Transverse colon (tissue), 4 donors: ENCODE results near the gene KIF16B. TPM values are rescaled to one million over a fixed set of nuclear protein-coding genes. Genes with fewer than 3 reads are reported as not detected.

Experiments
- DNase-seq: peaks from one replicate; pipeline ENCODE4 v3.0.0-alpha.2; 2019
- H3K27ac ChIP-seq, 4 donors: fragments of 200-600 bp; sonication (generic); 2 replicates each; pipeline ENCODE4 v1.5.1; 2016 to 2018; ENCODE audit warnings: inconsistent platforms in 4 of 4
- H3K27me3 ChIP-seq: fragments of 200-600 bp; sonication (generic); 2 replicates; pipeline ENCODE4 v1.5.1; 2017; ENCODE audit warnings: inconsistent platforms
- H3K36me3 ChIP-seq, 4 donors: fragments of 200-600 bp; sonication (generic); 2 replicates each; pipeline ENCODE4 v1.5.1; 2017 to 2019; ENCODE audit warnings: inconsistent platforms in 4 of 4
- H3K4me1 ChIP-seq, 4 donors: fragments of 200-600 bp; sonication (generic); 2 replicates each; pipeline ENCODE4 v1.5.1; 2017 to 2020; ENCODE audit warnings: inconsistent platforms in 4 of 4
- H3K4me3 ChIP-seq, 4 donors: fragments of 200-600 bp; sonication (generic); 1 replicate in 1 of 4; 2 replicates in 3 of 4; pipeline versions ENCODE4 v1.5.1 to v1.6.1; 2017 to 2019; ENCODE audit warnings: inconsistent platforms in 4 of 4
- H3K9me3 ChIP-seq, 2 donors: fragments of 200-600 bp; sonication (generic); 2 replicates each; pipeline ENCODE4 v1.5.1; 2017 to 2019; ENCODE audit warnings: inconsistent platforms in 2 of 2
- CTCF ChIP-seq, 5 experiments: fragments of 200-600 bp in 3 of 5; fragments of 450-650 bp in 2 of 5; sonication (generic) in 3 of 5; IDR thresholded peaks; 1 replicate in 2 of 5; 2 replicates in 3 of 5; pipeline ENCODE4 v1.5.1; 2016 to 2017; ENCODE audit warnings: antibody characterized with exemption in 5 of 5, inconsistent platforms in 3 of 5, mild to moderate bottlenecking in 2 of 5, moderate library complexity in 1 of 5
- EP300 ChIP-seq: sonication (generic); formaldehyde crosslinking; IDR thresholded peaks from one replicate; pipeline ENCODE4 v1.6.1; 2017; ENCODE audit warnings: antibody characterized with exemption, low read depth
- POLR2A ChIP-seq: fragments of 450-650 bp; IDR thresholded peaks from one replicate; pipeline ENCODE4 v1.6.1; 2016; ENCODE audit warnings: antibody characterized with exemption, mild to moderate bottlenecking, moderate library complexity
- POLR2AphosphoS5 ChIP-seq, 3 donors: sonication (generic); formaldehyde crosslinking; IDR thresholded peaks; one replicate each; pipeline ENCODE4 v1.6.1; 2016; ENCODE audit warnings: antibody characterized with exemption in 3 of 3
- WGBS, 2 donors: methylation state at CpG; one replicate each; pipeline ENCODE4 v1.1.5; 2018; ENCODE audit warnings: low coverage in 1 of 2; 5-methylcytosine and 5-hydroxymethylcytosine counted together
- in situ Hi-C, 4 donors: fragments of 200-750 bp; cut with MboI; loops; one replicate each; pipeline versions ENCODE4 v1.15.0 to v1.15.1; 2017; ENCODE audit warnings: low sequenced_read_pairs in 3 of 4, low pct_ligation_motif_present in 1 of 4, low pct_unique_long_range_greater_than_20kb in 1 of 4
- intact Hi-C: fragments of 100-400 bp; cut with DNase I; formaldehyde crosslinking; loops from one replicate; pipeline ENCODE4 v1.15.1; 2023; ENCODE audit warnings: low total_unique reads
- total RNA-seq, 4 donors: library from RNA; depleted of rRNA; stranded (reverse); fragments of >200 nt; gene quantifications; one replicate each; pipeline ENCODE4 v1.1.0, GENCODE V29; 2016

KIF16B gene
- total RNA-seq, 4 donors from 2014 or later = 82.7 to 154 (median 90.1) TPM

GRCh38 chr20:16243470-16243869, 329.8 kb downstream of the KIF16B start:
- 67 to 77% methylated on average over 1 to 4 of the region's 4 CpGs for WGBS, 2 donors
- intact Hi-C loops = no loop called here
- no peaks in the 10 kb centered on the region for H3K36me3 ChIP-seq
- TF ChIP-seq EP300 = no peak
- no peak for TF ChIP-seq CTCF (IDR thresholded peaks at IDR 0.05)
- TF ChIP-seq POLR2A = no peak
- no peak for TF ChIP-seq POLR2AphosphoS5 (IDR thresholded peaks at IDR 0.05)
- no peaks in the 10 kb centered on the region for H3K9me3 ChIP-seq
- in situ Hi-C loops = no loop called here
- DNase-seq = no peak
- H3K4me3 ChIP-seq = no peak overlapping the region
- no peak overlapping the region for H3K27ac ChIP-seq
- H3K4me1 ChIP-seq = no peaks in the 10 kb centered on the region
- no peaks in the 10 kb centered on the region for H3K27me3 ChIP-seq

- intact Hi-C loops = no loop called here
- no peaks in the 10 kb centered on the region for H3K27me3 ChIP-seq
- DNase-seq = no peak
- no peak overlapping the region for H3K4me3 ChIP-seq
- TF ChIP-seq CTCF (IDR thresholded peaks at IDR 0.05) (no peak), EP300 (no peak), POLR2AphosphoS5 (IDR thresholded peaks at IDR 0.05) (no peak), POLR2A (no peak)
- no peak overlapping the region for H3K27ac ChIP-seq
- no peaks in the 10 kb centered on the region for H3K4me1 ChIP-seq
- H3K36me3 ChIP-seq = no peaks in the 10 kb centered on the region
- in situ Hi-C loops = no loop called here
- H3K9me3 ChIP-seq = no peaks in the 10 kb centered on the region
Measured at GRCh38 chr20:16241911-16242310, 331.3 kb downstream of the KIF16B start.

- intact Hi-C loops = loop anchor here (1.0 kb wide), 1 partner anchor 25 kb away; no protein-coding TSS in a partner anchor
- no peaks in the 10 kb centered on the region for H3K27me3 ChIP-seq
- no peak overlapping the region for H3K4me3 ChIP-seq
- H3K27ac ChIP-seq = no peak overlapping the region
- H3K4me1 ChIP-seq = no peaks in the 10 kb centered on the region
- TF ChIP-seq POLR2AphosphoS5 (IDR thresholded peaks at IDR 0.05) (no peak), CTCF (IDR thresholded peaks at IDR 0.05) (no peak), EP300 (no peak), POLR2A (no peak)
- no peaks in the 10 kb centered on the region for H3K36me3 ChIP-seq
- DNase-seq = no peak
- in situ Hi-C loops = no loop called here
- no peaks in the 10 kb centered on the region for H3K9me3 ChIP-seq
Measured at GRCh38 chr20:16240355-16240754, 332.9 kb downstream of the KIF16B start.

- no peak overlapping the region for H3K4me3 ChIP-seq
- H3K36me3 ChIP-seq = no peaks in the 10 kb centered on the region
- no peaks in the 10 kb centered on the region for H3K9me3 ChIP-seq
- no peak for DNase-seq
- no peaks in the 10 kb centered on the region for H3K4me1 ChIP-seq
- 89 to 94% methylated on average over 5 to 9 of the region's 9 CpGs for WGBS, 2 donors
- no peak overlapping the region for H3K27ac ChIP-seq
- in situ Hi-C loops (no loop called here), intact Hi-C loops (no loop called here)
- no peak for TF ChIP-seq POLR2A
- no peak for TF ChIP-seq CTCF (IDR thresholded peaks at IDR 0.05)
- no peak for TF ChIP-seq POLR2AphosphoS5 (IDR thresholded peaks at IDR 0.05)
- no peak for TF ChIP-seq EP300
- H3K27me3 ChIP-seq = no peaks in the 10 kb centered on the region
Measured at GRCh38 chr20:16236589-16237241, 336.5 kb downstream of the KIF16B start.
